HG02981 (cell line): ENCODE measurements around the gene LCA5L.
"Not testable (repeated sequence)": the region's sequence is repeated elsewhere in the genome, so short reads cannot be mapped to it uniquely, and the experiment has no call there.

ENCODE experiments used
- ATAC-seq: cut with Tn5 transposase; IDR thresholded peaks from one replicate; pipeline ENCODE4 v1.9.1; 2021; ENCODE audit warnings: mild to moderate bottlenecking, moderate library complexity; ENCODE audit not compliant: unreplicated experiment

Gene LCA5L

GRCh38 chr21:39388038-39388810, 57.4 kb downstream of the LCA5L start:
- peak; percentile 83 for ATAC-seq

- no peak for ATAC-seq
Measured at GRCh38 chr21:39387461-39388037, 58.0 kb downstream of the LCA5L start.

- ATAC-seq: no peak
Measured at GRCh38 chr21:39386899-39387298, 58.7 kb downstream of the LCA5L start.

- no peak for ATAC-seq
Measured at GRCh38 chr21:39386194-39386593, 59.4 kb downstream of the LCA5L start.

GRCh38 chr21:39385299-39386145, 60.1 kb downstream of the LCA5L start:
- ATAC-seq: no peak

- ATAC-seq: no peak
Measured at GRCh38 chr21:39384674-39385298, 60.8 kb downstream of the LCA5L start.

GRCh38 chr21:39382096-39382495, 63.5 kb downstream of the LCA5L start:
- ATAC-seq: not testable (repeated sequence)

GRCh38 chr21:39381009-39381408, 64.6 kb downstream of the LCA5L start:
- ATAC-seq: peak; percentile 4

- ATAC-seq: peak; percentile 94
Measured at GRCh38 chr21:39379986-39380891, 65.3 kb downstream of the LCA5L start.

- ATAC-seq: no peak
Measured at GRCh38 chr21:39377444-39378050, 68.0 kb downstream of the LCA5L start.

- no peak for ATAC-seq
Measured at GRCh38 chr21:39375446-39375845, 70.1 kb downstream of the LCA5L start.

GRCh38 chr21:39374046-39374445, 71.5 kb downstream of the LCA5L start:
- no peak for ATAC-seq

GRCh38 chr21:39373634-39374033, 71.9 kb downstream of the LCA5L start:
- ATAC-seq: no peak

- ATAC-seq: not testable (repeated sequence)
Measured at GRCh38 chr21:39369896-39370288, 75.7 kb downstream of the LCA5L start.

- ATAC-seq: no peak
Measured at GRCh38 chr21:39367783-39368182, 77.8 kb downstream of the LCA5L start.

GRCh38 chr21:39366563-39366962, 79.0 kb downstream of the LCA5L start:
- ATAC-seq: no peak

GRCh38 chr21:39364949-39365348, 80.6 kb downstream of the LCA5L start:
- ATAC-seq: no peak

GRCh38 chr21:39363607-39364555, 81.7 kb downstream of the LCA5L start:
- no peak for ATAC-seq

GRCh38 chr21:39362733-39363132, 82.8 kb downstream of the LCA5L start:
- ATAC-seq: no peak
